PC-9 (cell line): ENCODE measurements around the gene TNS1. TPM values are rescaled to one million over a fixed set of nuclear protein-coding genes. Genes with fewer than 3 reads are reported as not detected.

Experiments used
- BruUV-seq: library from RNA; stranded (reverse); fragments of 400-500 nt; replicated peaks from 2 replicates; lab custom pipeline; 2021; lab: Mats Ljungman, UMichigan
- CTCF ChIA-PET: fragments of 300-600 bp; sonication (Branson Sonifier 250); formaldehyde crosslinking; loops from one replicate; lab custom pipeline; 2022; ENCODE audit warnings: antibody characterized with exemption; lab: Charles Lee
- POLR2A ChIA-PET: fragments of 300-600 bp; sonication (Branson Sonifier 250); formaldehyde crosslinking; loops from one replicate; lab custom pipeline; 2022; ENCODE audit warnings: antibody characterized with exemption; ENCODE audit not compliant: unreplicated experiment; lab: Charles Lee
- DNase-seq, 2 experiments: peaks; one replicate each; pipeline versions ENCODE4 v3.0.0 to v3.0.0-alpha.2; 2015 to 2022; ENCODE audit warnings: mixed read lengths in 1 of 2
- H2AFZ ChIP-seq: fragments of 200-600 bp; sonication (generic); 2 replicates; pipeline ENCODE4 v1.8.1; 2017; ENCODE audit warnings: antibody characterized with exemption
- H3F3A ChIP-seq: fragments of 200-600 bp; sonication (generic); 2 replicates; pipeline ENCODE4 v1.8.1; 2017; ENCODE audit warnings: antibody characterized with exemption, mild to moderate bottlenecking, low read depth; ENCODE audit not compliant: insufficient read depth
- H3K27ac ChIP-seq: fragments of 200-600 bp; sonication (generic); 2 replicates; pipeline ENCODE4 v1.6.1; 2016; ENCODE audit warnings: mixed run types
- H3K27me3 ChIP-seq: fragments of 200-600 bp; sonication (generic); 2 replicates; pipeline ENCODE4 v1.6.1; 2016; ENCODE audit warnings: low read depth, mixed run types; ENCODE audit not compliant: insufficient read depth
- H3K36me3 ChIP-seq: fragments of 200-600 bp; sonication (generic); 2 replicates; pipeline ENCODE4 v1.6.1; 2016; ENCODE audit warnings: low read depth, mixed run types
- H3K4me1 ChIP-seq: fragments of 200-600 bp; sonication (generic); replicated peaks from 2 replicates; pipeline ENCODE4 v1.6.1; 2016; ENCODE audit warnings: mixed run types; ENCODE audit not compliant: insufficient read depth
- H3K4me2 ChIP-seq: fragments of 200-600 bp; sonication (generic); 2 replicates; pipeline ENCODE4 v1.6.1; 2017; ENCODE audit warnings: mixed run types
- H3K4me3 ChIP-seq: fragments of 200-600 bp; sonication (generic); 2 replicates; pipeline ENCODE4 v1.6.1; 2016; ENCODE audit warnings: mixed run types
- H3K79me2 ChIP-seq: fragments of 200-600 bp; sonication (generic); 2 replicates; pipeline ENCODE4 v1.6.1; 2017; ENCODE audit warnings: low read depth, mixed run types
- H3K9me2 ChIP-seq: fragments of 200-600 bp; sonication (generic); 2 replicates; pipeline ENCODE4 v1.8.1; 2017; ENCODE audit warnings: mild to moderate bottlenecking; ENCODE audit not compliant: insufficient read depth
- H3K9me3 ChIP-seq: fragments of 200-600 bp; sonication (generic); 2 replicates; pipeline ENCODE4 v1.8.1; 2016; ENCODE audit warnings: low read depth; ENCODE audit not compliant: insufficient read depth
- H4K20me1 ChIP-seq: fragments of 200-600 bp; sonication (generic); 2 replicates; pipeline ENCODE4 v1.8.1; 2017; ENCODE audit not compliant: insufficient read depth
- CTCF ChIP-seq: fragments of 200-600 bp; sonication (generic); conservative IDR thresholded peaks from 2 replicates; pipeline ENCODE4 v1.6.1; 2017; ENCODE audit warnings: mixed run types, antibody characterized with exemption, mild to moderate bottlenecking, moderate library complexity
- EZH2 ChIP-seq: fragments of 200-600 bp; sonication (generic); IDR thresholded peaks from 2 replicates; pipeline ENCODE4 v1.8.0; 2017; ENCODE audit warnings: antibody characterized with exemption, low read depth
- intact Hi-C: fragments of 100-400 bp; cut with micrococcal nuclease; formaldehyde crosslinking; loops from one replicate; pipeline ENCODE4 v1.10.0; 2022; ENCODE audit not compliant: unreplicated experiment
- total RNA-seq: library from RNA; stranded (reverse); gene quantifications from 2 replicates; pipeline ENCODE4 v1.2.3, GENCODE V29; 2021

TNS1 gene
- total RNA-seq, 1 experiment from 2014 or later = 5.5 TPM

- Histone ChIP-seq H4K20me1 (no peaks in the 10 kb centered on the region; the same call in 1 of the 2 replicates), H3K9me2 (no peaks in the 10 kb centered on the region), H3K27ac (no peak overlapping the region), H3K79me2 (no peaks in the 10 kb centered on the region), H3K27me3 (no peaks in the 10 kb centered on the region), H2AFZ (no peak overlapping the region), H3K4me2 (no peak overlapping the region), H3K9me3 (no peaks in the 10 kb centered on the region), H3F3A (no peaks in the 10 kb centered on the region), H3K4me1 (no peaks in the 10 kb centered on the region), H3K36me3 (no peaks in the 10 kb centered on the region), H3K4me3 (no peak overlapping the region)
- intact Hi-C loops = no loop called here
- TF ChIP-seq EZH2 (no peak), CTCF (no peak)
- no peak for DNase-seq
- BruUV-seq = no TSS peak
- CTCF ChIA-PET = interaction anchor here (0.6 kb wide), 1 partner anchor 55 kb away, joined by 3 read pairs; no protein-coding TSS in a partner anchor
- POLR2A ChIA-PET = no interaction called here
These were observed 69.8 kb downstream of the TNS1 start for GRCh38 chr2:217932803-217933616.

GRCh38 chr2:217931846-217932560 lies 70.8 kb downstream of the TNS1 start:
- no peak overlapping the region for H3K4me3 ChIP-seq
- TF ChIP-seq EZH2 (no peak), CTCF (no peak)
- POLR2A ChIA-PET = no interaction called here
- H4K20me1 ChIP-seq = no peaks in the 10 kb centered on the region; the same call in 1 of the 2 replicates
- no peaks in the 10 kb centered on the region for H3K4me1 ChIP-seq
- DNase-seq = no peak
- no peak overlapping the region for H3K27ac ChIP-seq
- CTCF ChIA-PET = interaction anchor here (0.6 kb wide), 1 partner anchor 56 kb away, joined by 3 read pairs; no protein-coding TSS in a partner anchor
- H3K9me3 ChIP-seq = no peaks in the 10 kb centered on the region
- no peaks in the 10 kb centered on the region for H3F3A ChIP-seq
- intact Hi-C loops = no loop called here
- no TSS peak for BruUV-seq
- no peaks in the 10 kb centered on the region for H3K79me2 ChIP-seq
- H3K27me3 ChIP-seq = no peaks in the 10 kb centered on the region
- H3K4me2 ChIP-seq = no peak overlapping the region
- H2AFZ ChIP-seq = no peak overlapping the region
- no peaks in the 10 kb centered on the region for H3K36me3 ChIP-seq
- H3K9me2 ChIP-seq = no peaks in the 10 kb centered on the region

GRCh38 chr2:217930761-217931563 lies 71.8 kb downstream of the TNS1 start:
- Histone ChIP-seq H3K79me2 (no peaks in the 10 kb centered on the region), H3K4me3 (no peak overlapping the region), H4K20me1 (no peaks in the 10 kb centered on the region; the same call in 1 of the 2 replicates), H3F3A (no peaks in the 10 kb centered on the region), H3K4me1 (no peaks in the 10 kb centered on the region), H3K9me2 (no peaks in the 10 kb centered on the region), H3K4me2 (no peak overlapping the region), H3K27me3 (no peaks in the 10 kb centered on the region), H3K27ac (no peak overlapping the region), H2AFZ (no peak overlapping the region), H3K9me3 (no peaks in the 10 kb centered on the region), H3K36me3 (no peaks in the 10 kb centered on the region)
- no peak for TF ChIP-seq CTCF
- no peak for TF ChIP-seq EZH2
- no TSS peak for BruUV-seq
- POLR2A ChIA-PET = no interaction called here
- intact Hi-C loops = no loop called here
- CTCF ChIA-PET = no interaction called here
- DNase-seq = no peak
